HG03039 (cell line): ENCODE data around the gene MYO5B.

ENCODE experiments used
- ATAC-seq: cut with Tn5 transposase; IDR thresholded peaks from one replicate; pipeline ENCODE4 v1.9.1; 2021; ENCODE audit warnings: mild to moderate bottlenecking, moderate library complexity; ENCODE audit not compliant: unreplicated experiment

Gene MYO5B

GRCh38 chr18:49976001-49976400 is 218.9 kb downstream of the MYO5B start:
- no peak for ATAC-seq

- ATAC-seq, result no peak
These were observed 220.9 kb downstream of the MYO5B start for GRCh38 chr18:49974079-49974478.

- no peak for ATAC-seq
These were observed 221.4 kb downstream of the MYO5B start for GRCh38 chr18:49973592-49973991.

- ATAC-seq, result no peak
These were observed 222.4 kb downstream of the MYO5B start for GRCh38 chr18:49972535-49972934.

GRCh38 chr18:49971462-49971861 is 223.5 kb downstream of the MYO5B start:
- ATAC-seq, result no peak

GRCh38 chr18:49970319-49970718 is 224.6 kb downstream of the MYO5B start:
- no peak for ATAC-seq

- no peak for ATAC-seq
These were observed 226.2 kb downstream of the MYO5B start for GRCh38 chr18:49968644-49969309.

- ATAC-seq, result no peak
These were observed 227.2 kb downstream of the MYO5B start for GRCh38 chr18:49967636-49968313.

- ATAC-seq, result no peak
These were observed 227.8 kb downstream of the MYO5B start for GRCh38 chr18:49967171-49967570.

GRCh38 chr18:49966090-49966489 is 228.9 kb downstream of the MYO5B start:
- ATAC-seq, result no peak

GRCh38 chr18:49963217-49963616 is 231.7 kb downstream of the MYO5B start:
- ATAC-seq, result no peak

GRCh38 chr18:49961271-49961670 is 233.7 kb downstream of the MYO5B start:
- no peak for ATAC-seq

- no peak for ATAC-seq
These were observed 234.6 kb downstream of the MYO5B start for GRCh38 chr18:49960376-49960775.

GRCh38 chr18:49959176-49959575 is 235.8 kb downstream of the MYO5B start:
- ATAC-seq, result no peak

GRCh38 chr18:49955263-49955662 is 239.7 kb downstream of the MYO5B start:
- no peak for ATAC-seq

- ATAC-seq, result no peak
These were observed 241.6 kb downstream of the MYO5B start for GRCh38 chr18:49953391-49953790.

GRCh38 chr18:49949951-49950395 is 245.0 kb downstream of the MYO5B start:
- no peak for ATAC-seq

- ATAC-seq, result no peak
These were observed 246.0 kb downstream of the MYO5B start for GRCh38 chr18:49948975-49949374.

- no peak for ATAC-seq
These were observed 250.3 kb downstream of the MYO5B start for GRCh38 chr18:49944663-49945062.

GRCh38 chr18:49936821-49937220 is 258.1 kb downstream of the MYO5B start:
- ATAC-seq, result no peak

GRCh38 chr18:49935215-49935614 is 259.7 kb downstream of the MYO5B start:
- no peak for ATAC-seq

- ATAC-seq, result peak; percentile 50
These were observed 260.5 kb downstream of the MYO5B start for GRCh38 chr18:49934457-49934856.
